Forelimb muscle (tissue), 1 donor: Measurements from ENCODE around the gene SLC16A2. TPM values are rescaled to one million over a fixed set of nuclear protein-coding genes. Genes with fewer than 3 reads are reported as not detected.
A peak's percentile ranks its signal among the peaks of the same experiment; 100 is the strongest.

Experiments
- DNase-seq: peaks from one replicate; pipeline ENCODE4 v3.0.0-alpha.2; 2013; ENCODE audit warnings: low read depth
- polyA plus RNA-seq: library from polyadenylated mRNA; unstranded; fragments of 120-200 nt; gene quantifications from one replicate; pipeline ENCODE4 v1.2.1, GENCODE V29; 2013; ENCODE audit not compliant: insufficient read length

SLC16A2 gene
- polyA plus RNA-seq, 1 donor, result 47.2 TPM

DNA sequence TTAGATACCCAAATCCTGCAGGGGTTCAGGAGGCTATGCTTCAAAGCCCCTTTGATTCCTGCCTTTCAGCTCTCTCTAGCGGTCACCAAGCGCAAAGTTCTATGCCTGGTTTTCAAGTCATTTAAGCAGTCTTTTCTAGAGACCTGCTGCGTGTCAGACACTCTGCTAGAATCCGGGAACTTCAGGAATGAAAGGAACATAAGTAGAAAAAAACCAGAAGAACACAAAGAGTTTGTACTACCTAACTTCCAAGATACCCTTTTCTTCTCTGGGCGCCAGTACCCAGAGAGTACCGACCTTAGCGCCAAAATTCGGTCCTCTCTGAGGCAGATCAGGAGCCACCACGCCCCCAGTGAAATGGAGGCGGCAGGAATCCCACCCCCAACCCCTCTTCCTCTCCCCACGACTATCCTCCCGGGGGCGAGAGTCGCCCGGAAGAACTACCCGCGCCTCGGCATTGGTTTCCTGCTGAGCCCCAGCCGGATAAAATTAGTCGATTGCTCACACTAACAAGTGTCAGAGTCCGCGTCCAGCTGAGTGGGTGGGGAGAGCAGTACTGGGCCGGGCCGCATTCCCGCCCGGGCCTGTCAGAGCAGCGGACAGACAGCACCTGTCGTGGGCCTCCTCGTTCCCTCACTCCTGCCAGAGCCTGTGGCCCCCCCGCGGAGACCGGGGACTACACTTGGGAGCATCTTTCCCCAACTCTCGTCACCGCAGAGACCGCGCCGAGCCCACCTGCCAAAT lies 114.3 kb downstream of the SLC16A2 start:
- DNase-seq, result no peak

DNA sequence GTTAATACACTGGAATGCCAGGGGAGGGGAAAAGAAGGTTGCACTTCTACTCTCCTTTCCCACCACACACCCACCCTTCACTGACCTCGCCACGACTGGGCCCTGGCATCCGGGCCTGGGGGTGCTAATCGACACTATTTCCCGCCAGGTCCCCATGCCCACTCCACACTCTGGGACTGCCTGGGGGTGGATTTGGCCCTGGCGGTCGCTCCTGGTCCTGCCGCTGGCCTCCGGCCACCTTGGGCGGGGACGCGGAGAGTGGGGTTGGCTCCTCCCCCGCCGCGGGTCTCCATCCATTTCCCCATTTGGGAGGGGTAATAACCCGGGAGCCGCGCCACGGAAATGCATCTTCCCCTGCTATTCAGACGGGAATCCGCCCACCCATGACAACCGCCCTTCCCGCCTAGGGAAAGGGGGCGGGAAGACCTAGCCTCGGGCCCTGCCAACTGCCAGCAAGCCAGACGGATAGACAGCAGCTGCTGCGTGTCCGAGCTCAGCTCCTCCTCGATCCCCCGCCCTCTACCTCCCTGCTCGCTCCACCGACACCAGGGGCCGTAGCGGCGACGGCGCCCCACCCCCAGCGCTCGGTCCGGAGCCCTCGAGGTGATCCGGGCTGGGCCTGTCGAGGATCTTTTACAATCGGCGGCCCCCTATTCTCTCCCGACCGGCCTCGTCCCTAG lies 115.0 kb downstream of the SLC16A2 start:
- no peak for DNase-seq

DNA sequence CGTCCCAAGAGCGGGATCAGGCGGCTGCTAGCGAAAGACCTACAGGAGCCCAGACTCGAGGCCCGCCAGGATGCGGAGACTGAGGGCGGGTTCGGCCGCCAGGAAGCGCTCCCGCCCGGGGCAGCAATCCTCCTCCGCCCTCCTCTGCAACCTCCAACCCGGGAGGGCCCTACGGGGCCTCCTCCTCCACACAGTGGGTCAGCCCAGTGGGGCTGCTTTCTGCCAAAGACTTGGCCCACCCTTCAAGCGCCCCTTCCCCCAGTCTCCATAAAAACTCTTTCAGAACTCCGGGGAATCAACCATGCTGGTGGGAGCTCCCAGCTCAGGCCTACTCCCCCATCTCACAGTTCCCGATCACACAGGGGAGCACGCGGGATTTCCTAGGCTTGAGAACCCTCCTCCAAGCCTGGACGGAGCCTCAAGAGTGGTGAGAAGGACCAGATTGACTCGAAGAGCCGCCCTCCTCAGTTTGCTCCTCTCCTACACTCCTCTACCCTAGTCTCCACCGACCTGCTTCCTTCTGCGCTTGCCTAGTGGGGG lies 115.6 kb downstream of the SLC16A2 start:
- DNase-seq, result no peak

DNA sequence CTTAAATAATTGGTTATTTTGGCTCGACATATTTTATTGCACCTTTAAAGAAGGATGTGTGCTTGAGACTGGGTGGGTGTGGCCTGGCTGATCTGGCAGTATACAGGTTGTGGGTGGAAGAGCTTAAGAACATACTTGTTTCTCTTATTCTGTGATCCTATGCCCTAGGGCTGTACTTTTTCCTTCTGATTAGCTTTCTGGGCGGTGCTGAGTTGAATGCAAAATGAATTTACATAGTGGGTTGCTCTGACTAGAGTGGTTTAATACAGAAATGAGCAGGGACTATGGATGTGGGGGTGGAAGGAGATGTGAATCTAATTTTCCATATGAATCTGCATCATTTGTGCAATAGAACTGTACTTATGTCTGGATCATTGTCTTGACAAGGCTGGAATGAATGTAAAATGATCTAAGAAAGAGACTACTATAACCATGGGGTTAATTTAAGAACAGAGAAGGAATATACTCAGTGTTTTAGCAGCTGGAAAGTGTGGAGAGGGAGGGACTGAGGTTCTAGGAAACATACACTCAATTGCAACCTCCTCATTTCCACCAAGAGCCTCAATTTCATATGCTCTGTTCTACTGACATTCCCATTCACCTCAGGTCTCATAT lies 119.4 kb downstream of the SLC16A2 start:
- no peak for DNase-seq

DNA sequence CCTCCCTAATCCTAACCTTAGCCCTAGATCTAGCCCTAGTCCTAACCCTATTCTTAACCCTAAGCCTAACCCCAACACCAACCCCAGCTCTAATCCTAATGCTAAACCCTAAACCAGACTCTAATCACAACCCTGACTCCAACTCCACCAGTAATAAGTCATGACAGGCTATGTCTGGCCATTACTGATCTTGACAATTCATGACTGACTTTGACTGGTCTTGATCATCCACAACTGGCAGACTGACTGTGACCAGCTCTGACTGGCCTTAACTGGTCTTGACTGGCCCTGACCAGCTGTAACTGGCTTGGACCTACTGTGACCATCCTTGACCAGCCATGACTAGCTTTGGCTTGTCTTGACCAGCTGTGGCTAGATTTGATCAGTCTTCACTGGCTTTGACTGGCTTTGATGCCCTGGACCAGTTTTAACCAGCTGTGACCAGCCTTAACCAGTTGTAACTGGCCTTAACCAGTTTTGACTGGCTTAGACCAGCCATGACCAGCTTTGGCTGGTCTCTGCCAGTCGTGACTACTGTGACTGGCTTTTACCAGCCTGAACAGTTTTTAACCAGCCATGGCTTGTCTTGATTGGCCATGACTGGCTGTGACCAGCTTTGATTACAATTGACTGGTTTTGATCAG lies 124.7 kb downstream of the SLC16A2 start:
- no peak for DNase-seq

DNA sequence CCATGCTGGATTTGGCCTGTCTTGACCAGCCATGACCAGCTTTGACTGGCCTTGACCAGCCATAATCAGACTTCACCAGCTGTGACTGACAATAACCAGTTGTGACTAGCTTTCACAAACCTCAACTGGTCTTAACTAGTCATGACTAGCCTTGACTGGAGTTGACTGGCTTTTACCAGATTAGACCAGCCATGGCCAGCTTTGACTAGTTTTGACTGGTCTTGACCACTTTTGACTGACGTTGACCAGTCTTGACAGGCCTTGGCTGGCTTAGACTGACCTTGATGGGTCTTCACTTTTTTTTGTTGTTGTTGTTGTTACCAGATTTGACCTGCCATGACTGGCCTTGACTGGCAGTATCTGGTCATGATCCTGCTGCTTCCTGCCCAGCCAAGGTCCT lies 125.7 kb downstream of the SLC16A2 start:
- DNase-seq, result no peak

DNA sequence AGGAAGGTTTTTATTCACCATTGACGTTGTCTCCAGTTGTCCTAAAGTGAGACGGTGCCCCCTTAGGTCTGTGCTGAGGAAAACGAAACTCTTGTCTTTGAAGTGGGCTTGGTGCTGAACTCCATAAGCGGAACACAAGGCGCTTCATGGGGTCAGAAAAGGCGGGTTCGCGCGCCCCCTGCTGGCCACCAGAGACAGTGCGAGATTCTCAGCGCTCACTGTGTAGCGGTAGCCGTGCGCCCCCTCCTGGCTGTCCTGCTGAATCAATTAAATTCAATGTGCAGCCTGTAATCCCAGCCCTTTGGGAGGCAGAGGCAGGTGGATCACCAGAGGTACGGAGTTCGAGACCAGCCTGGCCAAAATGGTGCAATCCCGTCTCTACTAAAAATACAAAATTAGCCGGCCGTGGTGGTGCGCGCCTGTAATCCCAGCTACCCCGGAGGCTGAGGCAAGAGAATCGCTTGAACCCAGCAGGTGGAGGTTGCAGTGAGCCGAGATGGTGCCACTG lies 129.1 kb downstream of the SLC16A2 start:
- DNase-seq, result no peak

DNA sequence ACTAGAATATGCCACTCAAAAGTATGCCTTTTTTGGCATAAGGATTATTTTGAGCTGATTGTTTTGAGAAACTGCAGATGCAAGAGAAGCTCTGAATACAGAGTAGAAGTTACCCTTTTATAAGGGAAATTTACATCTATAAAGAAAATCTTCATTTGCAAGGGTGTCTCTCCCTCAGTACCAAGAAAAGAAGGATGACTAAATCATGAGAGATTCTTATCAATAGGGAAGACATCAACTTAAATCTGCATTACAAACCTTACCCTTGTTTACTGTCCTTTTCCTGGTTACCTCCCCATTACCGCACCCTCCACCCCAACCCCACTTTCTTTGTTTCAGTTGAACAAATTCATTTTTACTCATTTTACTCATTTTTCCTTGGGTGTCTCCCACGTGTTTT lies 130.6 kb downstream of the SLC16A2 start:
- DNase-seq, result no peak

DNA sequence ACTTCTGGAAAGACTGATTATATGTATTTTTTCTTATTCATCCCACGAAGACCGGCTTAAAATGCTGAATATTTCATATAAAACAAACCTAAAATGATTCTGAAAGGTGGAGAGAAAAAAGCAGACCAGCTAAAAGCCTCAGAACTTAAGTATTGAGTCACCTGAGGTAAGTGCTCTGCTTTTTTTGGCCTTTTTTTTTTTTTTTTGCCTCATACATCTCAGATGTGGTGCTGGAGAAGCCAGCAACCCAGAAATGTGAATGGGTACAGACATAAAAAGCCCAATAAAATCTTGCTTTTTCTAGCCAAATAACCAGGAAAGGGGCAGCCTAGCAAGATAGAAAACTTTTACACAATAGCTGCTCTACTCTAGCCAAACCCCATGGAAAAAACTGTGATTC lies 136.1 kb downstream of the SLC16A2 start:
- DNase-seq, result no peak

DNA sequence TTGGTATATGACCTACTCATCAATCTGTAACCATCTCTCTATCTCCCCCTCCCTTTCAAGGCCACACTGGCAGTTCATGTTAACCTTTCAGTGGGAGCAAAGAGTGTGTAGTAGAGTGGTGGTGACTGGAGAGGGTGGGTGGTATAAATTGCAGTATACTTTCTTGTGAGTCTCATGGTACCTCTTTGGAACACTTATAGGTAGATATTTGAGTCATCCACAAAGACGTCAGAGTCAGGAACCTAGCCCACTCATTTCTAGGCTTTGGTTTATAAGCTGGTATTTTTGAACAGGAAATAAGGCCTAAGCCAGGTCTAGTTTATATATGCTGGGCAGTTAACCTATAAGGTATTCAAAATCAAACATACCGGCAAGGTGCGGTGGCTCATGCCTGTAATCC lies 156.8 kb downstream of the SLC16A2 start:
- DNase-seq, result no peak

DNA sequence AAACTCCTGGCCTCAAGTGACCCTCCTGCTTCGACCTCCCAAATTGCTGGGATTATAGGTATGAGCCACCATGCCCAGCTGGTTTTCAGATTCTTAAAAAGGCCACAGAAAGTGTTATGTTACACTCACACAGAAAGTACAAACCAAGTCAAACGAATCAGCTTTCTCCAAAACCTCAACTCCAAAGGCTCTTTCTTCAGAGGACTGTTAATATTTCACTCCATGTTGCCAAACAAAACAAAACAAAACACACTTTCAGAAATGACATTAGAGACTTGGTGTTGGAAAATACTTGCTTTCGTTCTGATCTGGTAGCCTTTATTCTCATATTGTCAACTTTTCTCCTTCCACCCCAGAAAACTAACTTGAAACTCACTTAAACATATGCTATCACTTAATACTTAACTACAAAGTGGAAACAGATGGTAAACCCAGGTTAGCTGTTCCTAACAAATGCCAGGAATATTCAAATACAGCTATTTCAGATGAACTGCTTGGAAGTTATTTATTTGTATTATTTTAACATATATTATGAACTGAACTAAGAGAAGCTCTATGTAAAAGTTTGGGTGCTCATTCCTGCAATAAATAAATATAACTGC lies 158.4 kb downstream of the SLC16A2 start:
- peak; percentile 16 for DNase-seq

Other genes with a start within 250 kb of the SLC16A2 start
- gene ZCCHC13, start 117.3 kb upstream of the SLC16A2 start, polyA plus RNA-seq, result not detected
- 16.6 TPM for gene RLIM, start 193.1 kb downstream of the SLC16A2 start, polyA plus RNA-seq